Keratinocyte (primary cell): ENCODE measurements around the gene SLC16A2. TPM values are rescaled to one million over a fixed set of nuclear protein-coding genes. Genes with fewer than 3 reads are reported as not detected.

ENCODE experiments used
- DNase-seq: peaks from one replicate; pipeline ENCODE4 v3.0.0-alpha.2; 2011; ENCODE audit warnings: low read depth, missing footprints, low spot score
- FAIRE-seq: peaks from 2 replicates; lab custom pipeline; 2011; peaks lifted over from hg19 to GRCh38; lab: Jason Lieb, UNC
- H2AFZ ChIP-seq: 2 replicates; pipeline ENCODE4 v1.6.0; 2012; ENCODE audit warnings: low read length, control low read depth, inconsistent platforms; ENCODE audit not compliant: control insufficient read depth
- H3K27ac ChIP-seq: 2 replicates; pipeline ENCODE4 v1.5.1; 2011; ENCODE audit warnings: low read length; ENCODE audit not compliant: control insufficient read depth, insufficient read depth
- H3K27me3 ChIP-seq: 3 replicates; pipeline ENCODE4 v1.6.0; 2011; ENCODE audit warnings: low read length; ENCODE audit not compliant: control insufficient read depth, insufficient read depth; ENCODE audit errors: extremely low read depth
- H3K36me3 ChIP-seq, 2 experiments: 2 replicates in 1 of 2; 3 replicates in 1 of 2; pipeline ENCODE4 v1.5.1; 2011; ENCODE audit warnings: low read length in 2 of 2, mild to moderate bottlenecking in 1 of 2; ENCODE audit not compliant: control insufficient read depth in 2 of 2, insufficient read depth in 2 of 2; ENCODE audit errors: extremely low read depth in 1 of 2
- H3K4me1 ChIP-seq: 3 replicates; pipeline ENCODE4 v1.5.1; 2011; ENCODE audit warnings: low read length; ENCODE audit not compliant: control insufficient read depth, insufficient read depth; ENCODE audit errors: extremely low read depth
- H3K4me2 ChIP-seq: 3 replicates; pipeline ENCODE4 v1.6.0; 2011; ENCODE audit warnings: low read depth, low read length; ENCODE audit not compliant: control insufficient read depth, insufficient read depth; ENCODE audit errors: extremely low read depth
- H3K4me3 ChIP-seq, 3 experiments: fragments of 200-600 bp in 1 of 3; sonication (generic) in 1 of 3; 2 replicates in 2 of 3; 3 replicates in 1 of 3; pipeline ENCODE4 v1.5.1; 2011 to 2016; ENCODE audit warnings: low read length in 3 of 3, mild to moderate bottlenecking in 3 of 3, control low read depth in 2 of 3, inconsistent platforms in 1 of 3, low read depth in 1 of 3, mixed read lengths in 1 of 3, mixed run types in 1 of 3, moderate library complexity in 1 of 3; ENCODE audit not compliant: control insufficient read depth in 2 of 3, insufficient read depth in 2 of 3; ENCODE audit errors: extremely low read depth in 1 of 3
- H3K79me2 ChIP-seq: 2 replicates; pipeline ENCODE4 v1.6.0; 2012; ENCODE audit warnings: low read length; ENCODE audit not compliant: control insufficient read depth, insufficient read depth
- H3K9ac ChIP-seq: 3 replicates; pipeline ENCODE4 v1.6.0; 2011; ENCODE audit warnings: low read length; ENCODE audit not compliant: control insufficient read depth, insufficient read depth; ENCODE audit errors: extremely low read depth
- H3K9me1 ChIP-seq: 3 replicates; pipeline ENCODE4 v1.6.0; 2011; ENCODE audit warnings: low read length; ENCODE audit not compliant: control insufficient read depth, insufficient read depth; ENCODE audit errors: extremely low read depth
- H3K9me3 ChIP-seq: 2 replicates; pipeline ENCODE4 v1.5.1; 2012; ENCODE audit warnings: low read depth, low read length; ENCODE audit not compliant: control insufficient read depth
- H4K20me1 ChIP-seq: 3 replicates; pipeline ENCODE4 v1.6.0; 2011; ENCODE audit warnings: low read length; ENCODE audit not compliant: control insufficient read depth, insufficient read depth; ENCODE audit errors: extremely low read depth
- CTCF ChIP-seq, 3 experiments: IDR thresholded peaks in 1 of 3; conservative IDR thresholded peaks in 1 of 3; optimal IDR thresholded peaks in 1 of 3; 2 replicates in 2 of 3; 3 replicates in 1 of 3; pipeline versions ENCODE3 to v1.5.1; 2011; ENCODE audit warnings: low read length in 3 of 3, mild to moderate bottlenecking in 3 of 3, moderate library complexity in 2 of 3, control low read depth in 1 of 3, inconsistent platforms in 1 of 3; ENCODE audit not compliant: insufficient read depth in 2 of 3; ENCODE audit errors: extremely low read depth in 1 of 3
- EZH2 ChIP-seq: IDR thresholded peaks from one replicate; pipeline ENCODE4 v1.6.1; 2012; ENCODE audit warnings: inconsistent platforms, mild to moderate bottlenecking, low read length, moderate library complexity
- dilution Hi-C: fragments of 300-500 bp; cut with MboI; formaldehyde crosslinking; loops from one replicate; pipeline ENCODE4 v1.7.0; 2020; ENCODE audit warnings: low sequenced_read_pairs; ENCODE audit not compliant: extremely low pct_ligation_motif_present
- polyA plus RNA-seq, 5 experiments: library from polyadenylated mRNA; depleted of rRNA in 3 of 5; stranded (reverse) in 3 of 5; stranded (forward) in 1 of 5; unstranded in 1 of 5; fragments of >200 nt; gene quantifications; 1 replicate in 1 of 5; 2 replicates in 3 of 5; 3 replicates in 1 of 5; pipeline versions ENCODE4 v1.2.1 to v1.2.3, GENCODE V29; 2011 to 2012; ENCODE audit warnings: missing spikeins in 2 of 5, low read depth in 1 of 5, low replicate concordance in 1 of 5

The SLC16A2 gene
- polyA plus RNA-seq, 1 donor (not counting 4 experiments of a cell fraction or from before 2014, with no cell fraction given) = 38.4 TPM

GRCh38 chrX:74536832-74537371 is 115.6 kb downstream of the SLC16A2 start:
- Histone ChIP-seq H3K27ac (no peak overlapping the region), H4K20me1 (no peaks in the 10 kb centered on the region), H3K9me1 (no peaks in the 10 kb centered on the region), H3K9me3 (no peaks in the 10 kb centered on the region), H3K36me3 (no peaks in the 10 kb centered on the region), H3K79me2 (no peaks in the 10 kb centered on the region), H3K9ac (peak overlapping the region; percentile 40), H3K4me1 (peaks cover 11% of the 10 kb centered on the region), H3K4me2 (peak overlapping the region; percentile 62), H3K27me3 (no peaks in the 10 kb centered on the region), H2AFZ (no peak overlapping the region), H3K4me3 (peak overlapping the region in 2 of 3 experiments; percentile 25 to 59)
- no peak for FAIRE-seq
- dilution Hi-C loops = no loop called here
- DNase-seq = no peak
- TF ChIP-seq CTCF (optimal IDR thresholded peaks at IDR 0.05 in 1 of 3, IDR thresholded peaks at IDR 0.05 in 1 of 3, conservative IDR thresholded peaks at IDR 0.05 in 1 of 3; ENCODE audit: extremely low read depth in 1 of 3, insufficient read depth in 2 of 3, low read length in 3 of 3) = no peak
- no peak for TF ChIP-seq EZH2

GRCh38 chrX:74540635-74541249 is 119.4 kb downstream of the SLC16A2 start:
- H2AFZ ChIP-seq = no peak overlapping the region
- H3K9ac ChIP-seq = no peak overlapping the region
- no peak overlapping the region for H3K27ac ChIP-seq
- no peaks in the 10 kb centered on the region for H3K79me2 ChIP-seq
- no peaks in the 10 kb centered on the region for H3K27me3 ChIP-seq
- TF ChIP-seq EZH2 (no peak), CTCF (optimal IDR thresholded peaks at IDR 0.05 in 1 of 3, IDR thresholded peaks at IDR 0.05 in 1 of 3, conservative IDR thresholded peaks at IDR 0.05 in 1 of 3; ENCODE audit: extremely low read depth in 1 of 3, insufficient read depth in 2 of 3, low read length in 3 of 3) (no peak)
- dilution Hi-C loops = no loop called here
- FAIRE-seq (no peak), DNase-seq (no peak)
- no peaks in the 10 kb centered on the region for H4K20me1 ChIP-seq
- no peaks in the 10 kb centered on the region for H3K9me1 ChIP-seq
- H3K4me2 ChIP-seq = no peak overlapping the region
- H3K36me3 ChIP-seq = no peaks in the 10 kb centered on the region
- H3K4me1 ChIP-seq = peaks cover 11% of the 10 kb centered on the region
- no peaks in the 10 kb centered on the region for H3K9me3 ChIP-seq
- H3K4me3 ChIP-seq = no peak overlapping the region
